ENCODE measurements around the gene ZFP91. TPM values are rescaled to one million over a fixed set of nuclear protein-coding genes. Genes with fewer than 3 reads are reported as not detected.

Gene ZFP91
- polyA plus RNA-seq, 1 of the 3 experiments (the other 2 are of a cell fraction): 12.2 TPM

DNA sequence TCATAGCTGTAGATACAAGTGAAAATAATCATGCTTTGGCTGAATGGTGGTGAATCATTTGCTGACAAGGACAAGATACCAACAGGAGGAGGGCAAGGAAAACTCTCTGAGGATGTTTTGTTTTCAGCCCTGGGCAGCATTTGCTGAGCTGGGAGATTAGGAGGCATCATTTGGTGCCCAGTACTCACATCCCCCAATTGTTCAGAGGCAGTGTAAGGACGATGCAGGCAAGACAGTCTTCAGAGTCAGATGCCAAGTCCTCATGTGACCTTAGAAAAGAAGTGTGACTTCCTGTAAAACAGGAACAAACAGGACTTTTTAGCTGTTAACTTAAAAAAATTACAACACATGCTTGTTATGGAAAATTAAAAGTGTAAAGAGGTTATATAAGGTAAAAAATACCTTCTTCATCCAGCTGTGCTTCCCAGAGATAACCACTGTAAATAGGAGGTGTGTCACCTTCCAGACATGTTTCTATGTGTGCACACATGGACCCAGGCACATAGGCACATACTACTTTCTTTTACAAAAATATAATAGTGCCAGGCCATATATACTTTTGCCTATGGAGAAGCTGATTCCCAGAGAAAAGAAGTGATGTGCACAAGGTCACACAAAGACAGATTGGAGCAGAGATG, 61.6 kb downstream of the ZFP91 start:
- no peak for DNase-seq
- Histone ChIP-seq H3K9me2 (no peaks in the 10 kb centered on the region), H3K9me3 (no peaks in the 10 kb centered on the region), H3K9ac (no peak overlapping the region), H3K4me2 (no peak overlapping the region), H3F3A (replicated peaks; ENCODE audit: insufficient read depth) (no peaks in the 10 kb centered on the region), H3K27ac (ENCODE audit: low read depth in 2 of 2, low read length in 1 of 2) (no peak overlapping the region), H3K27me3 (ENCODE audit: insufficient read depth) (peaks cover 10% of the 10 kb centered on the region; the same call in 1 of the 2 replicates), H3K4me3 (ENCODE audit: low read depth in 2 of 2, low read length in 1 of 2) (no peak overlapping the region), H2AFZ (ENCODE audit: low read depth) (no peak overlapping the region), H3K4me1 (ENCODE audit: control insufficient read depth in 1 of 2, insufficient read depth in 2 of 2, low read depth in 1 of 2, low read length in 1 of 2) (no peaks in the 10 kb centered on the region), H3K79me2 (ENCODE audit: insufficient read depth) (no peaks in the 10 kb centered on the region), H4K20me1 (ENCODE audit: insufficient read depth) (no peaks in the 10 kb centered on the region), H3K36me3 (replicated peaks in 1 of 2; ENCODE audit: control insufficient read depth in 1 of 2, insufficient read depth in 2 of 2, low read length in 1 of 2) (no peaks in the 10 kb centered on the region)
- POLR2A ChIA-PET: no interaction called here
- CTCF ChIA-PET: interaction anchor here (1.2 to 2.7 kb wide), 4 partner anchors 11 to 15 kb away, joined by 4 to 13 read pairs (median 4); no protein-coding TSS in a partner anchor
- no peak for TF ChIP-seq TAF1 (IDR thresholded peaks at IDR 0.05; ENCODE audit: borderline replicate concordance, low read depth, low read length)
- no peak for TF ChIP-seq YY1 (IDR thresholded peaks at IDR 0.05; ENCODE audit: low read depth)
- TF ChIP-seq MXI1 (IDR thresholded peaks at IDR 0.05; ENCODE audit: low read depth, low read length): no peak
- no peak for TF ChIP-seq SMC3 (IDR thresholded peaks at IDR 0.05; ENCODE audit: low read depth, low read length)
- TF ChIP-seq CHD2 (IDR thresholded peaks at IDR 0.05; ENCODE audit: low read length, partially characterized antibody): no peak
- TF ChIP-seq RXRA (IDR thresholded peaks at IDR 0.05; ENCODE audit: borderline replicate concordance, low read depth): no peak
- no peak for TF ChIP-seq JUND (IDR thresholded peaks at IDR 0.05)
- TF ChIP-seq SIN3A (IDR thresholded peaks at IDR 0.05; ENCODE audit: borderline replicate concordance, low read depth, low read length): no peak
- no peak for TF ChIP-seq FOXM1 (IDR thresholded peaks at IDR 0.05; ENCODE audit: low read depth)
- TF ChIP-seq, protein P1, sequence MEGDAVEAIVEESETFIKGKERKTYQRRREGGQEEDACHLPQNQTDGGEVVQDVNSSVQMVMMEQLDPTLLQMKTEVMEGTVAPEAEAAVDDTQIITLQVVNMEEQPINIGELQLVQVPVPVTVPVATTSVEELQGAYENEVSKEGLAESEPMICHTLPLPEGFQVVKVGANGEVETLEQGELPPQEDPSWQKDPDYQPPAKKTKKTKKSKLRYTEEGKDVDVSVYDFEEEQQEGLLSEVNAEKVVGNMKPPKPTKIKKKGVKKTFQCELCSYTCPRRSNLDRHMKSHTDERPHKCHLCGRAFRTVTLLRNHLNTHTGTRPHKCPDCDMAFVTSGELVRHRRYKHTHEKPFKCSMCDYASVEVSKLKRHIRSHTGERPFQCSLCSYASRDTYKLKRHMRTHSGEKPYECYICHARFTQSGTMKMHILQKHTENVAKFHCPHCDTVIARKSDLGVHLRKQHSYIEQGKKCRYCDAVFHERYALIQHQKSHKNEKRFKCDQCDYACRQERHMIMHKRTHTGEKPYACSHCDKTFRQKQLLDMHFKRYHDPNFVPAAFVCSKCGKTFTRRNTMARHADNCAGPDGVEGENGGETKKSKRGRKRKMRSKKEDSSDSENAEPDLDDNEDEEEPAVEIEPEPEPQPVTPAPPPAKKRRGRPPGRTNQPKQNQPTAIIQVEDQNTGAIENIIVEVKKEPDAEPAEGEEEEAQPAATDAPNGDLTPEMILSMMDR (IDR thresholded peaks at IDR 0.05): no peak
- TF ChIP-seq EZH2phosphoT487 (IDR thresholded peaks at IDR 0.05; ENCODE audit: borderline replicate concordance, low read depth): no peak
- TF ChIP-seq, protein P2, sequence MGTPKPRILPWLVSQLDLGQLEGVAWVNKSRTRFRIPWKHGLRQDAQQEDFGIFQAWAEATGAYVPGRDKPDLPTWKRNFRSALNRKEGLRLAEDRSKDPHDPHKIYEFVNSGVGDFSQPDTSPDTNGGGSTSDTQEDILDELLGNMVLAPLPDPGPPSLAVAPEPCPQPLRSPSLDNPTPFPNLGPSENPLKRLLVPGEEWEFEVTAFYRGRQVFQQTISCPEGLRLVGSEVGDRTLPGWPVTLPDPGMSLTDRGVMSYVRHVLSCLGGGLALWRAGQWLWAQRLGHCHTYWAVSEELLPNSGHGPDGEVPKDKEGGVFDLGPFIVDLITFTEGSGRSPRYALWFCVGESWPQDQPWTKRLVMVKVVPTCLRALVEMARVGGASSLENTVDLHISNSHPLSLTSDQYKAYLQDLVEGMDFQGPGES (IDR thresholded peaks at IDR 0.05; ENCODE audit: low read depth, low read length): no peak
- 0% methylated on average over 1 of the region's 1 CpG for WGBS (ENCODE audit: low lambda C conversion rate)

DNA sequence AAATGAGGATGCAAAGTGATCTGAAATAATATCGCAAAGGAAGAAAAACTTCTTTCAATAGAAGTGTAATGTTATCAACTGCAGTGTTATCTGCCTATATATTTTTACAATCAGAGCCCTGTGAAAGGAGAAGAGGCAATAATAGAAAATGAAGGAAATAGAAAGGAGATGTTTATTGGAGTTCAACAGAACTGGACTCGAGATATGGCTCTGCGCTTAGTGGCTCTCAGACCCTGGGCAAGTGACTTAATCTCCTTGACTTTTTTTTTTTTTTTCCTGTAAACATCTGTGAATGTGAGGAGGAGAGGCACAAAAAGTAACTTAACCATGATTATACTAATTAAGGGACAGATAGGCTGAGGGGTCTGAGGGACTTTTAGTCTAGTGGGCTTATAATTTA, 62.5 kb downstream of the ZFP91 start:
- ChIA-PET POLR2A (no interaction called here), CTCF (interaction anchor here (0.9 to 1.4 kb wide), 2 partner anchors 14 to 73 kb away, joined by 3 to 4 read pairs; no protein-coding TSS in a partner anchor)
- no peaks in the 10 kb centered on the region for H3K36me3 ChIP-seq (replicated peaks in 1 of 2; ENCODE audit: control insufficient read depth in 1 of 2, insufficient read depth in 2 of 2, low read length in 1 of 2)
- 67% methylated on average over 3 of the region's 3 CpGs for WGBS (ENCODE audit: low lambda C conversion rate)
- no peak overlapping the region for H3K9ac ChIP-seq
- H3K27me3 ChIP-seq (ENCODE audit: insufficient read depth): peaks cover 10% of the 10 kb centered on the region; the same call in 1 of the 2 replicates
- H4K20me1 ChIP-seq (ENCODE audit: insufficient read depth): no peaks in the 10 kb centered on the region
- no peak overlapping the region for H3K27ac ChIP-seq (ENCODE audit: low read depth in 2 of 2, low read length in 1 of 2)
- no peak for DNase-seq
- H3K4me3 ChIP-seq (ENCODE audit: low read depth in 2 of 2, low read length in 1 of 2): no peak overlapping the region
- no peaks in the 10 kb centered on the region for H3F3A ChIP-seq (replicated peaks; ENCODE audit: insufficient read depth)
- no peak overlapping the region for H2AFZ ChIP-seq (ENCODE audit: low read depth)
- no peak overlapping the region for H3K4me2 ChIP-seq
- no peaks in the 10 kb centered on the region for H3K9me2 ChIP-seq
- H3K4me1 ChIP-seq (ENCODE audit: control insufficient read depth in 1 of 2, insufficient read depth in 2 of 2, low read depth in 1 of 2, low read length in 1 of 2): no peaks in the 10 kb centered on the region
- no peaks in the 10 kb centered on the region for H3K9me3 ChIP-seq
- no peaks in the 10 kb centered on the region for H3K79me2 ChIP-seq (ENCODE audit: insufficient read depth)
- TF ChIP-seq RCOR1 (IDR thresholded peaks at IDR 0.05; ENCODE audit: low read length): no peak
- no peak for TF ChIP-seq FOXM1 (IDR thresholded peaks at IDR 0.05; ENCODE audit: low read depth)
- TF ChIP-seq, protein P2 (IDR thresholded peaks at IDR 0.05; ENCODE audit: low read depth, low read length): no peak
- TF ChIP-seq, protein P3, sequence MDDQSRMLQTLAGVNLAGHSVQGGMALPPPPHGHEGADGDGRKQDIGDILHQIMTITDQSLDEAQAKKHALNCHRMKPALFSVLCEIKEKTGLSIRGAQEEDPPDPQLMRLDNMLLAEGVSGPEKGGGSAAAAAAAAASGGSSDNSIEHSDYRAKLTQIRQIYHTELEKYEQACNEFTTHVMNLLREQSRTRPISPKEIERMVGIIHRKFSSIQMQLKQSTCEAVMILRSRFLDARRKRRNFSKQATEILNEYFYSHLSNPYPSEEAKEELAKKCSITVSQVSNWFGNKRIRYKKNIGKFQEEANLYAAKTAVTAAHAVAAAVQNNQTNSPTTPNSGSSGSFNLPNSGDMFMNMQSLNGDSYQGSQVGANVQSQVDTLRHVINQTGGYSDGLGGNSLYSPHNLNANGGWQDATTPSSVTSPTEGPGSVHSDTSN (IDR thresholded peaks at IDR 0.05): no peak
- no peak for TF ChIP-seq YY1 (IDR thresholded peaks at IDR 0.05; ENCODE audit: low read depth)
- no peak for TF ChIP-seq POLR2AphosphoS5 (IDR thresholded peaks at IDR 0.05; ENCODE audit: low read depth, low read length)
- no peak for TF ChIP-seq GATA2 (CRISPR knock-in tag; IDR thresholded peaks at IDR 0.05)
- TF ChIP-seq, protein P4, sequence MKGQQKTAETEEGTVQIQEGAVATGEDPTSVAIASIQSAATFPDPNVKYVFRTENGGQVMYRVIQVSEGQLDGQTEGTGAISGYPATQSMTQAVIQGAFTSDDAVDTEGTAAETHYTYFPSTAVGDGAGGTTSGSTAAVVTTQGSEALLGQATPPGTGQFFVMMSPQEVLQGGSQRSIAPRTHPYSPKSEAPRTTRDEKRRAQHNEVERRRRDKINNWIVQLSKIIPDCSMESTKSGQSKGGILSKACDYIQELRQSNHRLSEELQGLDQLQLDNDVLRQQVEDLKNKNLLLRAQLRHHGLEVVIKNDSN (IDR thresholded peaks at IDR 0.05; ENCODE audit: borderline replicate concordance, low read depth): no peak
- TF ChIP-seq GABPA (IDR thresholded peaks at IDR 0.05; ENCODE audit: low read depth): no peak
- TF ChIP-seq, protein P1 (IDR thresholded peaks at IDR 0.05): no peak
- no peak for TF ChIP-seq JUND (IDR thresholded peaks at IDR 0.05)
